Sigmoid colon (tissue), 4 donors: ENCODE results near the gene SPRYD3.

ENCODE experiments used
- EP300 ChIP-seq, 4 donors: sonication (generic); formaldehyde crosslinking; IDR thresholded peaks; one replicate each; pipeline ENCODE4 v1.6.1; 2017; ENCODE audit warnings: antibody characterized with exemption in 4 of 4
- POLR2A ChIP-seq, 2 donors: fragments of 450-650 bp; IDR thresholded peaks; one replicate each; pipeline ENCODE4 v1.6.1; 2016; ENCODE audit warnings: antibody characterized with exemption in 2 of 2, mild to moderate bottlenecking in 2 of 2, moderate library complexity in 2 of 2
- POLR2AphosphoS5 ChIP-seq, 4 donors: sonication (generic); formaldehyde crosslinking; IDR thresholded peaks; one replicate each; pipeline ENCODE4 v1.6.1; 2017; ENCODE audit warnings: antibody characterized with exemption in 4 of 4
- TF ChIP-seq, protein P1 (sequence below), 4 experiments: fragments of 450-650 bp in 3 of 4; fragments of 200-600 bp in 1 of 4; IDR thresholded peaks; one replicate each; pipeline ENCODE4 v1.5.1; 2016 to 2019; ENCODE audit warnings: antibody characterized with exemption in 4 of 4, mild to moderate bottlenecking in 3 of 4, moderate library complexity in 2 of 4

DNA sequence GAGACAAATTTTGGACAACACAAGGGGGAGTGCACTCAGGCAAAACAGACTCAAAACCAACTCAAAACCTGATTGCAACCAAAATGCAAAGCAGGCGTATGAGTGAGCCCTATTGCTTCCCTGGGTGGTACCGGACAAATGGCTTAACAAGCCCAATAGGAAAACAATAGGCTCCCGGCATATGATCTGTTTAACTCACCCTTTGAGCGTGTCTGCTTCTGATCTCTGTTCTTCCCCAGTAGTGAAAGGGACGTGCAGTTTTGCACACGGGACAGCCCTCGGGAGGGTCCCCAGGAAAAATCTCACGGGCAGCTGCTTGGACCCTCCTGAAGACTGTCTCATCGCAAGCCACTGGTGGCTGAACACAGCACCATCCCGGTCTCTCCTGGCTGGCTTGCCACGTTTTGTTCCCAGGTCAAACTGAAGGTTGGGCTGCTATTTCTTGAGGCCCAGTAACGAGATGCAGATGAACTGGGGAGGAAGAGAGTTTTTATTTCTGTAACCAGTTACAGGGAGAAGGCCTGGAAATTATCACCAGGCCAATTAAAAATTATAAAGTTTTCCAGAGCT is 34.0 kb upstream of the SPRYD3 start:
- TF ChIP-seq EP300 (IDR thresholded peaks at IDR 0.05), result no peak
- TF ChIP-seq, protein P1, sequence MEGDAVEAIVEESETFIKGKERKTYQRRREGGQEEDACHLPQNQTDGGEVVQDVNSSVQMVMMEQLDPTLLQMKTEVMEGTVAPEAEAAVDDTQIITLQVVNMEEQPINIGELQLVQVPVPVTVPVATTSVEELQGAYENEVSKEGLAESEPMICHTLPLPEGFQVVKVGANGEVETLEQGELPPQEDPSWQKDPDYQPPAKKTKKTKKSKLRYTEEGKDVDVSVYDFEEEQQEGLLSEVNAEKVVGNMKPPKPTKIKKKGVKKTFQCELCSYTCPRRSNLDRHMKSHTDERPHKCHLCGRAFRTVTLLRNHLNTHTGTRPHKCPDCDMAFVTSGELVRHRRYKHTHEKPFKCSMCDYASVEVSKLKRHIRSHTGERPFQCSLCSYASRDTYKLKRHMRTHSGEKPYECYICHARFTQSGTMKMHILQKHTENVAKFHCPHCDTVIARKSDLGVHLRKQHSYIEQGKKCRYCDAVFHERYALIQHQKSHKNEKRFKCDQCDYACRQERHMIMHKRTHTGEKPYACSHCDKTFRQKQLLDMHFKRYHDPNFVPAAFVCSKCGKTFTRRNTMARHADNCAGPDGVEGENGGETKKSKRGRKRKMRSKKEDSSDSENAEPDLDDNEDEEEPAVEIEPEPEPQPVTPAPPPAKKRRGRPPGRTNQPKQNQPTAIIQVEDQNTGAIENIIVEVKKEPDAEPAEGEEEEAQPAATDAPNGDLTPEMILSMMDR (IDR thresholded peaks at IDR 0.05), result no peak
- no peak for TF ChIP-seq POLR2A (IDR thresholded peaks at IDR 0.05)
- TF ChIP-seq POLR2AphosphoS5 (IDR thresholded peaks at IDR 0.05), result no peak
